Ishikawa (cell line): ENCODE data around the gene C1QB.

ENCODE experiments used
- CEBPB ChIP-seq: IDR thresholded peaks from 2 replicates; pipeline ENCODE4 v1.6.1; 2012
- CREB1 ChIP-seq: IDR thresholded peaks from 2 replicates; pipeline ENCODE4 v1.6.1; 2012; ENCODE audit warnings: low read depth
- EGR1 ChIP-seq: IDR thresholded peaks from 2 replicates; pipeline ENCODE4 v1.6.1; 2012
- EP300 ChIP-seq: IDR thresholded peaks from 2 replicates; pipeline ENCODE4 v1.6.1; 2012; ENCODE audit warnings: borderline replicate concordance
- FOXM1 ChIP-seq: IDR thresholded peaks from 2 replicates; pipeline ENCODE4 v1.6.1; 2012; ENCODE audit warnings: low read depth, borderline replicate concordance
- NFIC ChIP-seq: IDR thresholded peaks from 2 replicates; pipeline ENCODE4 v1.6.1; 2012
- RAD21 ChIP-seq: IDR thresholded peaks from 2 replicates; pipeline ENCODE4 v1.6.1; 2012; ENCODE audit warnings: low read depth
- TAF1 ChIP-seq: IDR thresholded peaks from 2 replicates; pipeline ENCODE4 v1.6.1; 2012; ENCODE audit warnings: low read depth, mild to moderate bottlenecking
- TCF12 ChIP-seq: IDR thresholded peaks from 2 replicates; pipeline ENCODE4 v1.6.1; 2012; ENCODE audit warnings: low read depth
- TEAD4 ChIP-seq: IDR thresholded peaks from 2 replicates; pipeline ENCODE4 v1.6.1; 2012
- YY1 ChIP-seq: IDR thresholded peaks from 2 replicates; pipeline ENCODE4 v1.6.1; 2012; ENCODE audit warnings: low read depth
- ZBTB7A ChIP-seq: IDR thresholded peaks from 2 replicates; pipeline ENCODE4 v1.6.1; 2012; ENCODE audit warnings: low read depth
- TF ChIP-seq, protein P1 (sequence below): IDR thresholded peaks from 2 replicates; pipeline ENCODE4 v1.6.1; 2012; ENCODE audit warnings: low read depth, mild to moderate bottlenecking
- TF ChIP-seq, protein P2 (sequence below): IDR thresholded peaks from 2 replicates; pipeline ENCODE4 v1.6.1; 2012
- TF ChIP-seq, protein P3 (sequence below): IDR thresholded peaks from 2 replicates; pipeline ENCODE4 v1.6.1; 2012

Gene C1QB

DNA sequence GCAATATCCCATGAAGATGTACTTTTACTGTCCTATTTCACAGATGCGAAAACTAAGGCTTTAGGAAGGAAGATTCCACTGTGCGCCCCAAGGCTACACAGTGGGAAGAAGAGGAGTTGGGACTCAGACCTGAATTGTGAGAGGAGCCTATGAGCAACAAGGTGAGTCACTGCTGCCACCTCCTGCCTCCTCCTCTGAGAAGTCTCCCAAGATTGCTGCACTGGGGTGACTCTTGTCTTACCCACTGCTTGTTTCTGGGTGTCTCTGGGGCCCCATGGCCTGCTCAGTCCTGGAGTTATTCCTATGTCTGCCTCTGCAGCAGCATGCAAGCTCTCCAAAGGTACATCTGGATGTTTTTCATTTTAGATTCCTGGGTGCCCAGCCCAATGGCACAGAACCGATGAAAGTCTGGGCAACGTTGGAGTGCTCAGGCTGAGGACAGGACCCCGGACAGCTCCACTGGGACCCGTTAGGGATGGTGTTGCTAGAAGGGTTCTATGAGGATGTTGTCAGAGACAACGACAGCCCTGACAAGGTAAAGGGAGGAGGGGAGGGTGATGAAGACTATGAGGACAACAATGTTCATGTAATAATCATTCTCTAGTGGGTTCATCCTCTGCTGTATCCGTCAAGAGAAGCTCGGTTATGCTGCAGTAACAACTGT is 27.6 kb upstream of the C1QB start:
- no peak for TF ChIP-seq RAD21
- TF ChIP-seq, protein P1, sequence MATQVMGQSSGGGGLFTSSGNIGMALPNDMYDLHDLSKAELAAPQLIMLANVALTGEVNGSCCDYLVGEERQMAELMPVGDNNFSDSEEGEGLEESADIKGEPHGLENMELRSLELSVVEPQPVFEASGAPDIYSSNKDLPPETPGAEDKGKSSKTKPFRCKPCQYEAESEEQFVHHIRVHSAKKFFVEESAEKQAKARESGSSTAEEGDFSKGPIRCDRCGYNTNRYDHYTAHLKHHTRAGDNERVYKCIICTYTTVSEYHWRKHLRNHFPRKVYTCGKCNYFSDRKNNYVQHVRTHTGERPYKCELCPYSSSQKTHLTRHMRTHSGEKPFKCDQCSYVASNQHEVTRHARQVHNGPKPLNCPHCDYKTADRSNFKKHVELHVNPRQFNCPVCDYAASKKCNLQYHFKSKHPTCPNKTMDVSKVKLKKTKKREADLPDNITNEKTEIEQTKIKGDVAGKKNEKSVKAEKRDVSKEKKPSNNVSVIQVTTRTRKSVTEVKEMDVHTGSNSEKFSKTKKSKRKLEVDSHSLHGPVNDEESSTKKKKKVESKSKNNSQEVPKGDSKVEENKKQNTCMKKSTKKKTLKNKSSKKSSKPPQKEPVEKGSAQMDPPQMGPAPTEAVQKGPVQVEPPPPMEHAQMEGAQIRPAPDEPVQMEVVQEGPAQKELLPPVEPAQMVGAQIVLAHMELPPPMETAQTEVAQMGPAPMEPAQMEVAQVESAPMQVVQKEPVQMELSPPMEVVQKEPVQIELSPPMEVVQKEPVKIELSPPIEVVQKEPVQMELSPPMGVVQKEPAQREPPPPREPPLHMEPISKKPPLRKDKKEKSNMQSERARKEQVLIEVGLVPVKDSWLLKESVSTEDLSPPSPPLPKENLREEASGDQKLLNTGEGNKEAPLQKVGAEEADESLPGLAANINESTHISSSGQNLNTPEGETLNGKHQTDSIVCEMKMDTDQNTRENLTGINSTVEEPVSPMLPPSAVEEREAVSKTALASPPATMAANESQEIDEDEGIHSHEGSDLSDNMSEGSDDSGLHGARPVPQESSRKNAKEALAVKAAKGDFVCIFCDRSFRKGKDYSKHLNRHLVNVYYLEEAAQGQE = peak; percentile 89

DNA sequence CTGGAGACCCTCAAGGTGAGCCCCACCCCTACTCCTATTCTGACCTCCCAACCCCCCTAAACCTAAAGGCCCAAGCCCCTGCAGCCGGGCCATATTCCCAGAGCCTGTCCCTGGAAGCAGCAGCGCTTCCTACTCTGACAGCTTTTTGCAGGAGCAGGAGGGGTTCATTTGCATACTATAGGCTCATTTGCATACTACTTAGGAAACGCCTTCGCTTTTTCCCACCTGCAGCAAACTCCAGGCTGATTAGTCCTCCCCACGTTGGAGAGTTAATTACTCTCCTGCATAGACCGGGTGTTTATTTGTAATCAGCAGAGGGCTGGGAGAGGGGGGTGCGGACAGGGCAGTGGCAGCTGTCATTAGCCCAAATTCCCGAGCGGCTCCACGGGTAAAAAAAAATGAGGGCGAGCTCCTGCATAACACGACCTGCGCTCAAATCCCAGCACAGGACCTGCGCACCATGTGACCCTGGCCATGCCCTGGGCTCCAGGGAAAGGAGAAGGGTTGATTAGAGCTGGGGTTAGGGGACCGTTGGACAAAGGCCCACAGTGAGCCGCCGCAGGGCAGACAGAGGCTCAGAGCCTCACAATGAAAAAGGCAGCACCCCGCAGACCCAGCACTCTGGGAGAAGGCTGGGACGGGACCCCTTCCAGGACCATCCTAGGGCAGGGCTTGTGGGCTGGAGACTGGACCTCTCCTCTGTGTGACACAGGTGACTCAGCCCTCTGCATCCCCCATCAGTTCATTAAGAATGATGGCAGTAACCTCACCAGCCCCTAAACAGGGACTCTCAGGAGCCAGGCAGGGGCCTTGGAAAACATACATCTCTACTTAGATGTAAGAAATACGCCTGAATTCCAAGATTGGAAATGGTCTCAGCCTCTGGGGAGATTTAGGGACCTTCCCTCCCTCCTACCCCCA is 26.5 kb upstream of the C1QB start:
- TF ChIP-seq, protein P2, sequence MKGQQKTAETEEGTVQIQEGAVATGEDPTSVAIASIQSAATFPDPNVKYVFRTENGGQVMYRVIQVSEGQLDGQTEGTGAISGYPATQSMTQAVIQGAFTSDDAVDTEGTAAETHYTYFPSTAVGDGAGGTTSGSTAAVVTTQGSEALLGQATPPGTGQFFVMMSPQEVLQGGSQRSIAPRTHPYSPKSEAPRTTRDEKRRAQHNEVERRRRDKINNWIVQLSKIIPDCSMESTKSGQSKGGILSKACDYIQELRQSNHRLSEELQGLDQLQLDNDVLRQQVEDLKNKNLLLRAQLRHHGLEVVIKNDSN = peak; percentile 54
- TF ChIP-seq NFIC = no peak

DNA sequence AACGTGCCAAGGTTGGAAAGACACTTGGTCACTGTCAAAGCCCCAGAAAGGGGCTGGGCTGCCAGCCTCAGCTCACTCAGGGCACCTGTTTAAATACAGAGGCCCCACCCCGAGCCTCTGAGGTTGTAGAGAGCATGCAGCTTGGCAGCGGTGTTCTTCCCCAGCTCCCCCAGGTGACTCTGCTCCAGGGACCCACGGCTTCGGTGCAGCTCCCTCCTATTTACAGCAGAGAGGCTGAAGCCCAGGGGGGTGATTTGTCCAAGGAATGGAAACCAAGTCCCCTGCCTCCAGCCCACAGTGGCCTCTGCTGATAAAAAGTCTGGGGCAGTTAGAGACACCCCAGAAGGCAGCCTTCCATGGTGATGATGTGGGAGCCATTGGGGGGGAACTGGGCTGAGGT is 25.7 kb upstream of the C1QB start:
- TF ChIP-seq, protein P1 = no peak
- no peak for TF ChIP-seq EGR1
- no peak for TF ChIP-seq YY1
- TF ChIP-seq TCF12 = no peak
- TF ChIP-seq, protein P2 = no peak
- TF ChIP-seq, protein P3, sequence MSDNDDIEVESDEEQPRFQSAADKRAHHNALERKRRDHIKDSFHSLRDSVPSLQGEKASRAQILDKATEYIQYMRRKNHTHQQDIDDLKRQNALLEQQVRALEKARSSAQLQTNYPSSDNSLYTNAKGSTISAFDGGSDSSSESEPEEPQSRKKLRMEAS = no peak
- TF ChIP-seq FOXM1 = no peak
- TF ChIP-seq CEBPB = no peak
- no peak for TF ChIP-seq RAD21
- TF ChIP-seq TEAD4 = no peak
- no peak for TF ChIP-seq TAF1
- TF ChIP-seq NFIC = no peak
- no peak for TF ChIP-seq CREB1
- TF ChIP-seq EP300 = no peak
- TF ChIP-seq ZBTB7A = no peak

- TF ChIP-seq CEBPB (no peak), NFIC (no peak), TAF1 (no peak), TCF12 (no peak), EP300 (no peak), YY1 (no peak), ZBTB7A (no peak), CREB1 (no peak), EGR1 (no peak), TEAD4 (no peak), RAD21 (no peak)
- TF ChIP-seq, protein P3 = no peak
- TF ChIP-seq, protein P1 = no peak
- TF ChIP-seq, protein P2 = no peak
These were observed 24.2 kb upstream of the C1QB start for GRCh38 chr1:22628698-22629444.
